HG02610 (cell line): ENCODE measurements around the gene PDIA2.

Experiments used
- ATAC-seq: cut with Tn5 transposase; IDR thresholded peaks from one replicate; pipeline ENCODE4 v1.9.1; 2021; ENCODE audit warnings: mild to moderate bottlenecking, moderate library complexity; ENCODE audit not compliant: unreplicated experiment

The PDIA2 gene

GRCh38 chr16:279531-279930 is 3.4 kb upstream of the PDIA2 start:
- no peak for ATAC-seq

- no peak for ATAC-seq
These were observed 2.9 kb upstream of the PDIA2 start for GRCh38 chr16:280005-280460.

- ATAC-seq: no peak
These were observed 2.4 kb upstream of the PDIA2 start, which contains the start of gene ARHGDIG for GRCh38 chr16:280552-280951. Gene ARHGDIG, plus strand, starts transcription at chr16:280591. Its CDS starts 90 bp downstream, at chr16:280681.

DNA sequence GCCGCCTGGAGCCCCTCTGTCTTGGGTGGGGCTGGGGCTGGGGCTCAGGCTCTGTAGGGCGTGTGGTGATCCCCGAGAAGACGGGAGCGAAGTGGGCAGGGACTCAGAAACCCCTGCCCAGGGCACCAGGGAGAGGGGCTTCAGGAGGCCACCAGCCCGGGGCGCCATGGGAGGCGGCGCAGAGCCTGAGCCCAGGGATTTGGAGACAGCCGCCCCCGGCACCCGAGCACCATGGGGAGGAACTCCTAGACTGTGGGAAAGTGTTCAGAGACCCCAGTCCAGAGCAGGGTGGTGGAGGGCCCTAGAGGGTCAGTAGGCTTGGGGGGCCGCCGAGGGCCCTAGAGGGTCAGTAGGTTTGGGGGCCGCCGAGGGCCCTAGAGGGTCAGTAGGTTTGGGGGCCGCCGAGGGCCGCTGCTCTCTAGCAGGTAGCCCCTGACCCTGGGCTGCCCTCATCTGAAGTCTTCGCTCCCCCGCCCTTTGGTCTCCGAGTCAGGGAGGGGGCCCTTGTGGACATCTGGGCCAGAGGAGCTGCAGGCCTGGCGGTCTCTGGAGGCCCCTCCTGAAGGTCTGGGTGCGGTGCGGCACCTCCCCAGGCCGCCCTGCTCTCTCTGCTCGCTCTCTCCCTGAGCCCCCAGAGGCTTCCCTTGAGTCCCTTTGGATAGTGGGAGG is 1.8 kb upstream of the PDIA2 start:
- no peak for ATAC-seq

DNA sequence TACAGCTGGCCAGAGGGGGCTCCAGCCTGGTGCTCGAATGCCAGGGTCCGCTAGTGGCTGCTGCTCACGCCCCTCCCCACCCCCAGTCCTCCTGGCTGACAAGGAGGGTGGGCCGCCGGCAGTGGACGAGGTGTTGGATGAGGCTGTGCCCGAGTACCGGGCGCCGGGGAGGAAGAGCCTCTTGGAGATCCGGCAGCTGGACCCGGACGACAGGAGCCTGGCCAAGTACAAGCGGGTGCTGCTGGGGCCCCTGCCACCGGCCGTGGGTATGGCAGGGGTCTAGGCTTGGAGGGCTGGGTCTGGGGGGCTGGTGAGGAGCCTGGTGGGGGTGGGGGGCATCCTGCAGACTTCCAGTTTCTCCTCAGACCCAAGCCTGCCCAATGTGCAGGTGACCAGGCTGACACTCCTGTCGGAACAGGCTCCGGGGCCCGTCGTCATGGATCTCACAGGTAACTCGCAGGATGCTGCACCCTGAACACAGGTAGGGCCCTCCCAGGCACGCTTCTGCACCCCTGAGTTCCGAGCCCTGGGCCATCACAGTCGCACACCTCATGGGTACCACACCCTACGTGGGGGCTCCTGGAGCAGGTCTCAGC is 1.2 kb upstream of the PDIA2 start:
- ATAC-seq: no peak

GRCh38 chr16:282491-282890 is 473 bp upstream of the PDIA2 start:
- no peak for ATAC-seq

DNA sequence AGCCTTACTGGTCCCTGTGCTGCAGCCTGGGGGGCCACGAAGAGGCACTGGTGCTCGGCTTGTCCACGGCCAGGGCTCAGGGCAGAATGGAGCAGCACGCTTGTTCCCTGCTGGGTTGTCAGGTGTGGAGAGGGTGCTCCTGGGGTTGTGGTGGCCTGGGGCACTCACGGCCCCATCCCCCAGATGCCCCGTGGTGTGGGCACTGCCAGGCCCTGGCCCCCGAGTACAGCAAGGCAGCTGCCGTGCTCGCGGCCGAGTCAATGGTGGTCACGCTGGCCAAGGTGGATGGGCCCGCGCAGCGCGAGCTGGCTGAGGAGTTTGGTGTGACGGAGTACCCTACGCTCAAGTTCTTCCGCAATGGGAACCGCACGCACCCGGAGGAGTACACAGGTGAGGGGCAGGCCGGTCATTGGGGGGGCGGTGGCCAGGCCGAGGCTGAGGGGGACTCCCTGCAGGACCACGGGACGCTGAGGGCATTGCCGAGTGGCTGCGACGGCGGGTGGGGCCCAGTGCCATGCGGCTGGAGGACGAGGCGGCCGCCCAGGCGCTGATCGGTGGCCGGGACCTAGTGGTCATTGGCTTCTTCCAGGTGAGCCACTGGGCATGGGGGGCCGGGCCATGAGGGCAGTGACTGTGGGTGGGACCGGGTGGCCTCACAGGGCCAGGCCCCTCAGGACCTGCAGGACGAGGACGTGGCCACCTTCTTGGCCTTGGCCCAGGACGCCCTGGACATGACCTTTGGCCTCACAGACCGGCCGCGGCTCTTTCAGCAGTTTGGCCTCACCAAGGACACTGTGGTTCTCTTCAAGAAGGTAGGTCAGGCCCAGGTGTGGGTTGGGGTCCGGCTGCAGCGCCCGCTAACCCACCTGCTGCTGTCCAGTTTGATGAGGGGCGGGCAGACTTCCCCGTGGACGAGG is 1.5 kb downstream of the PDIA2 start:
- ATAC-seq: no peak

GRCh38 chr16:285146-286055 is 2.4 kb downstream of the PDIA2 start:
- ATAC-seq: no peak

GRCh38 chr16:286491-287297 is 3.7 kb downstream of the PDIA2 start:
- ATAC-seq: no peak

DNA sequence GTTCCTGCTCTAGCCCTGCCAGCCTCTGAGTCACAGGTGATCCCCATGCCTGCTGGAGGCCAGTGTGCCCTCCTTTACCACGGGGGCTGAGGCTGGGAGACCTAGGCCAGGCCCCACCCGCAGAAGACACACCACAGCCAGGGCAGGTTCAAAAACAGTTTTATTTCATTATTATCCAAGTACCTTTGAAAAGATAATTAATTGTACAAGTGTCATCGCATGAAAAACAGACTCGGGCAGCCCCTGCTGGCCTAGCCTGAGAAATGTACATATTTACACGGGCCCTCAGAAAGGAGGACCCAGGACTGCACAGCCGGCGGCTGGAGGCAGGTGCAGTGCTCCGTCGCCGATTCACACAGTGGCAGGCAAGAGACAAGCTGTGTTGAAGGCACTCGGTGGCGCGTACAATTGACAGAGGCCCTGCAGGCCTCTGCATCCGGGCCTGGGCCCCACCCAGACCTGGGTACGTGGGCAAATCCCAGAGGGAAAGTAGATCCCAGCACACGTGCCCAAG is 4.4 kb downstream of the PDIA2 start:
- no peak for ATAC-seq

DNA sequence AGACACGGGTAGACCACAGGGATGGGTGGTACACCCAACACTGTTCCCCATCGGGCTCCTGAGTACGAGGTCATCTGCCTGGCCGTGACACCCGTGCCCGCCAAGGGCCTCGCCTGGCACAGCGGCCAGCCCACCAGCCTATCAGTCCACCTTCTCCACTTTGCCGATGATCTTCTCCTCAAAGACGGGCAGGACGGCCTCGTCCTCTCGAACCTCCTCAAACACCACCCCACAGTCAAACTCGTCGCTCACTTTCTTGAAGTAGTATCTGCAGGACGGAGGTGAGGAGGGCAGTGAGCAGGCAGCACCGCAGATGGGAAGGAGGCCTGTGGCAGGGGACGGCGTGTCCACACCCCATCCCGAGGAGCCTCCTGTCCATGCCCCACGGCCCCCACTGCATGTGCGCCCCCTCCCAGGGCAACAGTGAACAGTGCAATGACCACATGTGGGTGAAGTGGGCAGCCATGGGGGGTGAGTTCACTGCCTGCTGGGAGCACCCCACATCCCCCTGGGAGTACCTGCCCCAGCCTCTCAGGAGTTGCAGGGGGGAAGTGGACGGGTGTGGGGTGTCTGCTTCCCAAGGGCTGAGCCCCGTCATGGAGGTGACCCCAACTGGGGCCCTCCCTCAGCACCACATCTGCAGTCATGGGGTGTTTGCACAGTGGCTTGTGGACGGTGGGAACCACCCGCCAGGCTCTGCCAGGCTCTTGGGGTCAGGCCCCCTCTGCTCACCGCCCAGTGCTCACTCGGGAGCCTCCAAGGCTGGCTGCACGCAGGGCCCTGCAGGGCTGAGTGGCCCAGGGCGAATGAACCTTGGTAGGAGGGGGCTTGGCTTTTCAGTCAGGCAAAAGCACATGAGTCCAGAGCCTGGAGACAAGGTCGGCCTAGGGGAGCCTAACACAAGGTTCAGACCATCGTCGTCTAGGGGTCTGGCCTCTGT is 5.3 kb downstream of the PDIA2 start:
- ATAC-seq: no peak

- no peak for ATAC-seq
These were observed 6.5 kb downstream of the PDIA2 start for GRCh38 chr16:289395-289997.

- no peak for ATAC-seq
These were observed 7.2 kb downstream of the PDIA2 start for GRCh38 chr16:290015-290680.

DNA sequence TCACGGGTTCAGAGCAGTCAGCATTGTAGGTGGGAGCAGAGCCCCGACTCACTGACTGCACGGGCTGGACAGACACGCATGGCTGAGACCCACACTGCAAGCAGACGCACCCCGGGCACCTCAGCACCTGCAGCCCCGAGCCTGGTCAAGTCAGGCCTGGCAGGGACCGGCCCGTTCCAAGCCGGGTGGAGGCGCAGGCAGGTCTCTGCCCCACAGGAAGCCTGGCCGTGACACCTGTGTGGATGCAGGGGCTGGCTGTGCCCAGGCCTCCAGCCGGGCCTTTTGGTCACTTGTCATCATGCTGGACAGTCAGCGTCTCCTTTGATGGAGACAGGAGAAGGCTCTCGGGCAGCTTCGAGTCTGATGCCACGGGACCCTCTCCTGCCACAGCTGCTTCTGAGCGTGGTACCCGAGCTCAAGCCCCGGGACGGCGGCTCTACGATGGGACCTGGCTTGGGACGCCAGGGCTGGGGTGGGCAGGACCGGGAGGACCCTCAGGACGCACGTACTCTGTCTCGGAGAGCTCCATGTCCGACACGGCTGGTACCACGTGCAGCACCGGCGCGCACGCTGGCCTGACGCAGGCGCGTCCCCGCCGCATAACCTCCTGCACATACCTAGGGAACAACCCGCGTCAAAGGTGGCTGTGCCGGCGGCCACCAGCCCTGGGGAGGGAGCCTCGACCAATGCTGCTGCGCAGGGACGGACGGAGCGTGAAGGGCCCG is 7.9 kb downstream of the PDIA2 start:
- ATAC-seq: no peak

DNA sequence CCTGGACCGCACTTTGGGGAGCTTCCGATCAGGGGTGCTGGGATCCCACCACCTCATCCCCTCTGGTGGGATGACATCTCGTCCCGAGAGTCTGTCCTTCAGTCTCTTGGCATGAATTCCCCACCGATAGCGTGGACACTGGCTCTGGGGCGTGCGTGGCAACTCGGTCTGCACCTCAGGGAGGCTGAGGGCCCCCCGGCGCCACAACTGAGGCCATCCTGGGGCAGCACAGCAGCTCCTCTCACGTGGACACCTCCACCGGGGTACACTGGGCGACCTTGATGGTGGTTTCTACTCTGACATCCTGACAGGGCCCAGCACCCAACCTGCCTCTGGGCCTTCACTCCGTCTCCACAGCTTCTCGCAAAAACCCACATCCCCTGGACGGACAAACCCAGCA is 8.6 kb downstream of the PDIA2 start:
- no peak for ATAC-seq

- ATAC-seq: no peak
These were observed 10.2 kb downstream of the PDIA2 start for GRCh38 chr16:293043-293775.
